ENCODE data around the gene SEC61A1.

DNA sequence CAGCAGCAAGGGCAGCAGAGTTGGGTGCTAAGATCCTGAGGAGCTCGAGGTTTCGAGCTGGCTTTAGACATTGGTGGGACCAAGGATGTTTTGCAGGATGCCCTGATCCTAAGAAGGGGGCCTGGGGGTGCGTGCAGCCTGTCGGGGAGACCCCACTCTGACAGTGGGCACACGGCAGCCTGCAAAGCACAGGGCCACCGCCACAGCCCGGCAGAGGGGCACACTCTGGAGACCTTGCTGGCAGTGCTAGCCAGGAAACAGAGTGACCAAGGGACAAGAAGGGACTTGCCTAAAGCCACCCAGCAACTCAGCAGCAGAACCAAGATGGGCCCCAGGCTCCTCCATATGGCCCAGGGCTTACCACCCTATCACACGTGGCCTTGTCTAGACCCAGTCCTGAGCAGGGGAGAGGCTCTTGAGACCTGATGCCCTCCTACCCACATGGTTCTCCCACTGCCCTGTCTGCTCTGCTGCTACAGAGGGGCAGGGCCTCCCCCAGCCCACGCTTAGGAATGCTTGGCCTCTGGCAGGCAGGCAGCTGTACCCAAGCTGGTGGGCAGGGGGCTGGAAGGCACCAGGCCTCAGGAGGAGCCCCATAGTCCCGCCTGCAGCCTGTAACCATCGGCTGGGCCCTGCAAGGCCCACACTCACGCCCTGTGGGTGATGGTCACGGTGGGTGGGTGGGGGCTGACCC, 18.8 kb downstream of the SEC61A1 start:
- TF ChIP-seq CTCF (conservative IDR thresholded peaks at IDR 0.05; ENCODE audit: low read length) (no peak), EZH2phosphoT487 (IDR thresholded peaks at IDR 0.05; ENCODE audit: borderline replicate concordance) (no peak)

Data from Loucy (cell line).